CD8-positive, alpha-beta memory T cell (primary cell): Measurements from ENCODE around the gene EVL. TPM values are rescaled to one million over a fixed set of nuclear protein-coding genes. Genes with fewer than 3 reads are reported as not detected.

Experiments
- CTCF ChIA-PET: fragments of 350-600 bp; sonication (Branson Sonifier 250); formaldehyde crosslinking; loops from one replicate; lab custom pipeline; 2021; ENCODE audit warnings: antibody characterized with exemption; lab: Charles Lee
- POLR2A ChIA-PET: fragments of 350-600 bp; sonication (Branson Sonifier 250); formaldehyde crosslinking; loops from one replicate; lab custom pipeline; 2021; ENCODE audit warnings: antibody characterized with exemption; lab: Charles Lee
- DNase-seq, 5 donors: peaks; one replicate each; pipeline versions ENCODE4 v3.0.0 to v3.0.0-alpha.2; 2020 to 2022; ENCODE audit warnings: mixed read lengths in 1 of 5
- H3K27ac ChIP-seq: one replicate; pipeline ENCODE4 v1.7.0; 2013; ENCODE audit warnings: low read depth, mild to moderate bottlenecking, low read length, moderate library complexity
- H3K27me3 ChIP-seq: 2 replicates; pipeline ENCODE4 v1.7.0; 2013; ENCODE audit warnings: low read length, mild to moderate bottlenecking; ENCODE audit not compliant: insufficient read depth, poor library complexity, severe bottlenecking
- H3K36me3 ChIP-seq: 2 replicates; pipeline ENCODE4 v1.7.0; 2013; ENCODE audit warnings: mild to moderate bottlenecking, low read length, moderate library complexity; ENCODE audit not compliant: insufficient read depth
- H3K4me1 ChIP-seq: 2 replicates; pipeline ENCODE4 v1.7.0; 2013; ENCODE audit warnings: mild to moderate bottlenecking, low read length, moderate library complexity; ENCODE audit not compliant: insufficient read depth
- H3K4me3 ChIP-seq: 2 replicates; pipeline ENCODE4 v1.7.0; 2013; ENCODE audit warnings: mild to moderate bottlenecking, low read length
- H3K9me3 ChIP-seq: 2 replicates; pipeline ENCODE4 v1.7.0; 2013; ENCODE audit warnings: mild to moderate bottlenecking, low read length
- H3K27ac Mint-ChIP-seq, 8 donors: one replicate each; pipeline ENCODE4 v1.8.0; 2020 to 2021; ENCODE audit warnings: mixed read lengths in 8 of 8, mild to moderate bottlenecking in 6 of 8, inconsistent platforms in 3 of 8, moderate library complexity in 3 of 8
- H3K27me3 Mint-ChIP-seq, 2 donors: one replicate each; pipeline ENCODE4 v1.8.0; 2020 to 2021; ENCODE audit warnings: mixed read lengths in 2 of 2, mild to moderate bottlenecking in 1 of 2, moderate library complexity in 1 of 2
- H3K36me3 Mint-ChIP-seq, 3 donors: one replicate each; pipeline ENCODE4 v1.8.0; 2020 to 2021; ENCODE audit warnings: mixed read lengths in 3 of 3, inconsistent platforms in 1 of 3, mild to moderate bottlenecking in 1 of 3
- H3K4me1 Mint-ChIP-seq, 3 donors: one replicate each; pipeline ENCODE4 v1.8.0; 2020 to 2021; ENCODE audit warnings: mixed read lengths in 3 of 3, inconsistent platforms in 1 of 3, mild to moderate bottlenecking in 1 of 3
- H3K4me3 Mint-ChIP-seq, 7 donors: one replicate each; pipeline ENCODE4 v1.8.0; 2020 to 2021; ENCODE audit warnings: mixed read lengths in 7 of 7, mild to moderate bottlenecking in 6 of 7, moderate library complexity in 4 of 7, inconsistent platforms in 2 of 7
- H3K9me3 Mint-ChIP-seq, 5 donors: one replicate each; pipeline ENCODE4 v1.8.0; 2020 to 2022; ENCODE audit warnings: mixed read lengths in 5 of 5, mild to moderate bottlenecking in 3 of 5, moderate library complexity in 2 of 5, inconsistent platforms in 1 of 5
- polyA plus RNA-seq: library from polyadenylated mRNA; unstranded; fragments of 300-500 nt; fragmentation: Illumina TruSeq; gene quantifications from one replicate; pipeline ENCODE4 v1.2.3, GENCODE V29; 2021
- total RNA-seq, 2 experiments: library from RNA; stranded (reverse); gene quantifications; one replicate each; pipeline ENCODE4 v1.2.3, GENCODE V29; 2021

Gene EVL
- total and polyA plus RNA-seq, 3 experiments from 2014 or later = 129 to 228 (median 218) TPM

DNA sequence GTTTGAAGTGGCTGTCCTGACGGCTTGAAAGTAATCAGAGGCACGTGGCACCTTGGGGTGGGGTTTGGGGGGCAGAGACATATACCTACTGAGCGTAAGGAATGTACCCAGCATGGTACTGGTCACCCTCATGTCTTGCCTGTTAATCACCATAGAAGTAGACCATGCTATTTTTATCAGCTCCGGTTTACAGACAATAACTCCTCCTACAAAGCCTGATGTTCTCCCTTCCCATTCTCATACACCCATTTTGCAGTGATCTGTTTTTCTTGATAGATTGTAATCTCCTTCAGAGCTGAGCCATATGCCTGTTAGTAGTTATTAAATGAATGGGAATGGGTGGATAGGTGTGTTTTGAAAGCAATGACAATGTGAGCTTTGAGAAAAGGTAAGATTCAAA lies 10.5 kb downstream of the EVL start:
- ChIA-PET CTCF (interaction anchor here (1.8 to 58.3 kb wide), 3 partner anchors 3 to 117 kb away, joined by 6 to 1568 read pairs (median 1568); partner anchors contain the start of gene EVL), POLR2A (interaction anchor here (0.5 to 10.0 kb wide), 4 partner anchors 9 to 35 kb away, joined by 3 to 274 read pairs (median 4); partner anchors contain the start of gene EVL)
- Mint-ChIP-seq H3K27me3 (peaks cover 0 to 1% of the 10 kb centered on the region in 2 donors), H3K36me3 (peaks cover 18 to 79% (median 35%) of the 10 kb centered on the region in 3 donors), H3K4me3 (peak overlapping the region; percentile 57 to 90 (median 85)), H3K27ac (peak overlapping the region; percentile 84 to 100 (median 96)), H3K4me1 (peaks cover 93 to 100% (median 99%) of the 10 kb centered on the region in 3 donors), H3K9me3 (no peaks in the 10 kb centered on the region)
- Histone ChIP-seq H3K4me1 (peaks cover 96% of the 10 kb centered on the region), H3K4me3 (peak overlapping the region; percentile 17), H3K9me3 (no peaks in the 10 kb centered on the region), H3K27me3 (no peaks in the 10 kb centered on the region), H3K27ac (no peak overlapping the region), H3K36me3 (peaks cover 34% of the 10 kb centered on the region)
- no peak for DNase-seq

DNA sequence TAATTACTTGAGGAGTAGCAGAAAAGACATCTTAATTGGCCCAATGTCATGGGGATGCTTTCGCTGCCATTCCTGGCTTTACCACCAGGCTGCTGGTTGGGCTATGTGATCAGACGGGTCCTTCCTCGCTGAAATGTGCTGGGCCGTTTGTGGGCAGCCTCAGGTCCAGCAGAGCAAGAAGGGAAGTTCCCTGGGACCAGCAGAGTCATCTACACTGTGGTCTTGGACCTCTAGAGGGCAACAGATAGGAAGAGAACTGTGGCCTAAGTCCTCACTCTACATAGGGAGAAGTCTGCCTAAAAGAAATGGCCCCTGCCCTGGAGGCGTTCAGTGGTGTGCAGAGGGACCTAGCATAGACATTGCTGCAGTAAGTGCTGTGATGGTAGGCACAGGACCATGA lies 10.9 kb downstream of the EVL start:
- ChIA-PET CTCF (interaction anchor here (49.6 to 58.3 kb wide), 2 partner anchors 3 to 18 kb away, joined by 1568 read pairs; partner anchors contain the start of gene EVL), POLR2A (interaction anchor here (1.0 to 10.0 kb wide), 2 partner anchors 9 to 23 kb away, joined by 4 to 274 read pairs; partner anchors contain the start of gene EVL)
- Mint-ChIP-seq H3K9me3 (no peaks in the 10 kb centered on the region), H3K36me3 (peaks cover 18 to 77% (median 32%) of the 10 kb centered on the region in 3 donors), H3K27ac (peak overlapping the region; percentile 84 to 98 (median 94)), H3K27me3 (peaks cover 0 to 1% of the 10 kb centered on the region in 2 donors), H3K4me3 (peak overlapping the region; percentile 57 to 90 (median 85)), H3K4me1 (peaks cover 92 to 100% (median 98%) of the 10 kb centered on the region in 3 donors)
- peaks cover 34% of the 10 kb centered on the region for H3K36me3 ChIP-seq
- no peaks in the 10 kb centered on the region for H3K27me3 ChIP-seq
- H3K4me3 ChIP-seq = peak overlapping the region; percentile 17
- no peaks in the 10 kb centered on the region for H3K9me3 ChIP-seq
- H3K4me1 ChIP-seq = peaks cover 96% of the 10 kb centered on the region
- H3K27ac ChIP-seq = no peak overlapping the region
- DNase-seq = peak in 3 of 5 donors; percentile 32 to 55 (median 53)

DNA sequence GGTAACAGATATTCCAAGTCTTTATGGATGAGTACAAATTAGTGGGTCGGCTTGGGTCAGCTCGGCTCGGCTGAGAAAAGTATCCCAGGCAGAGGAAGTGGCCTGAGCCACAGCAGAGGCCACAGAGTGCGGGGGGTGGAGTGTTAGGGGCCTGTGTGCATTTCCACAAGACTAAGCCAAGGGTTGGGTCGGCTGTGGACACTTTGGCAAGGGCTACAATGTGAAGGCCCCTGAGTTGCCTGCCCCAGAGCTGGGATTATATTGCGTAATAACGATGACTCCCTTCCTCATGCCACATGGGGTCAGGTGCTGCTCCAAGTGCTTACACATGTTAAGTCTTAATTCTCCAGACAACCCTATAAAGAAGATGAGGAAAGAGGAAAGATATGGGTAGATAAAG lies 11.4 kb downstream of the EVL start:
- H3K27ac ChIP-seq = no peak overlapping the region
- Mint-ChIP-seq H3K4me3 (peak overlapping the region; percentile 57 to 90 (median 85)), H3K27ac (peak overlapping the region; percentile 84 to 98 (median 94)), H3K9me3 (no peaks in the 10 kb centered on the region), H3K27me3 (peaks cover 0 to 1% of the 10 kb centered on the region in 2 donors), H3K36me3 (peaks cover 18 to 77% (median 30%) of the 10 kb centered on the region in 3 donors), H3K4me1 (peaks cover 93 to 100% (median 99%) of the 10 kb centered on the region in 3 donors)
- peak overlapping the region; percentile 0 for H3K4me3 ChIP-seq
- H3K4me1 ChIP-seq = peaks cover 95% of the 10 kb centered on the region
- H3K9me3 ChIP-seq = no peaks in the 10 kb centered on the region
- DNase-seq = no peak
- no peaks in the 10 kb centered on the region for H3K27me3 ChIP-seq
- CTCF ChIA-PET = interaction anchor here (49.6 to 58.3 kb wide), 2 partner anchors 4 to 18 kb away, joined by 1568 read pairs; partner anchors contain the start of gene EVL
- POLR2A ChIA-PET = interaction anchor here (0.5 to 10.0 kb wide), 4 partner anchors 10 to 35 kb away, joined by 3 to 274 read pairs (median 4); partner anchors contain the start of gene EVL
- H3K36me3 ChIP-seq = peaks cover 34% of the 10 kb centered on the region

DNA sequence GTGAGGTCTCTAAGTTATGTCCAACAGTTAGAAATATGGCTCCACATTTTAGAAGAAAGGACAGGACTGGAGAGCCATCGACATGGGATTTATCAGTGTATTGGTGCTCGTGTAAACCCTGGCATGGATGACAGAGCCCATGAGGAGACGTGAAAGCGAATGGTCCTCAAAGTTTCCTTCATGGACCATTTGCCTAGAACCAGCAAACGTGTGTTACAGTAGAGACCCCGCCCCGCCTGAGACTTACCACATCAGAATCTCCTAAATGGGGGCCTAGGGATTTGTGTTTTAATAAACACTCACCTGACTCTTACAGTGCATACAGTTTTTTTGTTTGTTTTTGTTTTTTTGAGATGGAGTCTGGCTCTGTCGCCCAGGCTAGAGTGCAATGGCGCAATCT lies 12.2 kb downstream of the EVL start:
- H3K36me3 Mint-ChIP-seq = peaks cover 18 to 78% (median 28%) of the 10 kb centered on the region in 3 donors
- no peaks in the 10 kb centered on the region for H3K9me3 Mint-ChIP-seq
- H3K9me3 ChIP-seq = no peaks in the 10 kb centered on the region
- peaks cover 94% of the 10 kb centered on the region for H3K4me1 ChIP-seq
- peaks cover 0 to 1% of the 10 kb centered on the region in 2 donors for H3K27me3 Mint-ChIP-seq
- peaks cover 94 to 100% (median 99%) of the 10 kb centered on the region in 3 donors for H3K4me1 Mint-ChIP-seq
- H3K27ac Mint-ChIP-seq = peak overlapping the region; percentile 84 to 98 (median 94)
- H3K27me3 ChIP-seq = no peaks in the 10 kb centered on the region
- H3K4me3 Mint-ChIP-seq = peak overlapping the region; percentile 57 to 88 (median 80)
- ChIA-PET CTCF (interaction anchor here (49.6 to 58.3 kb wide), 2 partner anchors 5 to 17 kb away, joined by 1568 read pairs; partner anchors contain the start of gene EVL), POLR2A (interaction anchor here (0.5 to 10.0 kb wide), 3 partner anchors 11 to 34 kb away, joined by 3 to 274 read pairs (median 5); partner anchors contain the start of gene EVL)
- no peak overlapping the region for H3K4me3 ChIP-seq
- DNase-seq = no peak
- no peak overlapping the region for H3K27ac ChIP-seq
- H3K36me3 ChIP-seq = peaks cover 34% of the 10 kb centered on the region

DNA sequence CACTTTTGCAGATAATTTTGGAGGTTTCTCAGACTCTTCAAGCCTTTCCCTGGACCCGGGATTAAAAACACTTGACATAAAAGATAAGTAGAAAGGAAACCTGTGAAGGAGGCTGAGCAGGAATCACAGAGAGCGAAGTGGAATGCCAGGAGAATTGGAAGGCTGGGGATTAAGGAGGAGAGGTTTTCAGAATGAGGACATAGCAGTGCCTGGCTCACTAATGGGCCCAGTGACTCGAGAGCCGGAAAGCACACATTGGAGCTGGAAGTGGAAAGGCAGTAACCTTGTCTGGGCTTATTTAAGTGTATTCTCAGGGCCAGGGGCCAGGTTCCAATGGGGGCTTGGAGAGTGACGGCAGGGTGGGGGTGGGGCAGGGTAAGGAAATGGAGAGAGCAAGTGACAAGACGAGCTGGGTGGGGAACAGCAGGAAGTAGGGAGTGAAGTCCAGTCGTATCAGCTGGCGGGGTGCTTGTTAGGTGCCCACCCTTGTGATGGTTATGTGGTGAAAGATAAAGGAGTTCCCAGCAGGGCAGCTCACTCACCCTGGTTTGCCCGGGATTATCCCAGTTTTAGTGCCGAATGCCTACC lies 13.1 kb downstream of the EVL start:
- ChIA-PET POLR2A (interaction anchor here (1.3 to 10.0 kb wide), 6 partner anchors 12 to 30 kb away, joined by 5 to 274 read pairs (median 9); partner anchors contain the start of gene EVL), CTCF (interaction anchor here (1.7 to 58.3 kb wide), 3 partner anchors 6 to 114 kb away, joined by 9 to 1568 read pairs (median 1568); partner anchors contain the start of gene EVL)
- Histone ChIP-seq H3K27me3 (no peaks in the 10 kb centered on the region), H3K9me3 (no peaks in the 10 kb centered on the region), H3K4me1 (peaks cover 96% of the 10 kb centered on the region), H3K36me3 (peaks cover 29% of the 10 kb centered on the region), H3K4me3 (peak overlapping the region; percentile 44), H3K27ac (peak overlapping the region; percentile 58)
- H3K4me1 Mint-ChIP-seq = peaks cover 94 to 100% (median 99%) of the 10 kb centered on the region in 3 donors
- H3K27me3 Mint-ChIP-seq = no peaks in the 10 kb centered on the region
- H3K4me3 Mint-ChIP-seq = peak overlapping the region; percentile 70 to 88 (median 80)
- no peaks in the 10 kb centered on the region for H3K9me3 Mint-ChIP-seq
- DNase-seq = no peak
- H3K36me3 Mint-ChIP-seq = peaks cover 13 to 78% (median 20%) of the 10 kb centered on the region in 3 donors
- H3K27ac Mint-ChIP-seq = peak overlapping the region; percentile 85 to 98 (median 94)

DNA sequence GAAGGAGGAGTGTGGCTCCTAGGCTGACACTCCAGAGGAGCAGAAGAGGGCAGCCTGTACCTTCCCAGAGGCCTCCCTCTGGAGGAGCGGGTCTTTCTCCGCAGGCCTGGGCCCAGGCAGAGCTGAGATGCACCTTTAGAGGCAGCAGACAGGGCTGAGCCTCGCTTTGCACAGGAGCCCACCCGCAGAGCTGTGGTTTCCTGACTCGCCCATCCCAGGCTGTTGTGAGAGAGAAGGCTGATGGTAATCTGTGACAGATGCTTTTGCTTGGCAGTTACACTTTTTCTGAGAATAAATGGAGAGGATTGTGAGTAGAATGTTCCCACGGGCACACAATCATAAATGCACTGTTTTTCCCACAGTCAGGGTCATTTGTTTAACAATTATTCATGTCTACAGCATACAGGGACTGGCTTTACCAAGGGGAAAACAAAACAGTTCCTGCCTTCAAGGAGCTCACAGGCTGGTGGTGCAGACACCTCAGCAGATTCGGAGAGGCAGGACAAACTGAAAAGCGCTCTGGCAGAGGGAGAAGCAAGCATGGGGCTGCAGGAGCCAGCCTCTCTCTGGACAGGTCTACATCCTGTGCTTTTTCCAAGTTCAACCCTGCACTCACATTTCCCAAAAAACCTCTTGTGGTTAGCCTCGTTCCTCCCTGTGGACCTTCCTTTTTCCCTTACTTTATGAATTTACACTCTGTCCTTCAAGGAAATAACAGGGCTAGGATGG lies 13.9 kb downstream of the EVL start:
- H3K4me3 Mint-ChIP-seq = peak overlapping the region; percentile 70 to 88 (median 80)
- H3K9me3 ChIP-seq = no peaks in the 10 kb centered on the region
- H3K36me3 ChIP-seq = peaks cover 25% of the 10 kb centered on the region
- H3K4me1 ChIP-seq = peaks cover 96% of the 10 kb centered on the region
- peak overlapping the region; percentile 44 for H3K4me3 ChIP-seq
- POLR2A ChIA-PET = interaction anchor here (0.7 to 10.0 kb wide), 8 partner anchors 10 to 29 kb away, joined by 3 to 274 read pairs (median 7); partner anchors contain the start of gene EVL
- H3K27me3 ChIP-seq = no peaks in the 10 kb centered on the region
- peak; percentile 81 to 93 (median 89) for DNase-seq
- H3K9me3 Mint-ChIP-seq = no peaks in the 10 kb centered on the region
- H3K36me3 Mint-ChIP-seq = peaks cover 8 to 78% (median 17%) of the 10 kb centered on the region in 3 donors
- CTCF ChIA-PET = interaction anchor here (1.7 to 58.3 kb wide), 3 partner anchors 7 to 113 kb away, joined by 9 to 1568 read pairs (median 1568); partner anchors contain the start of gene EVL
- H3K27me3 Mint-ChIP-seq = no peaks in the 10 kb centered on the region
- H3K27ac Mint-ChIP-seq = peak overlapping the region; percentile 85 to 98 (median 94)
- H3K27ac ChIP-seq = peak overlapping the region; percentile 58
- peaks cover 96 to 100% (median 99%) of the 10 kb centered on the region in 3 donors for H3K4me1 Mint-ChIP-seq

DNA sequence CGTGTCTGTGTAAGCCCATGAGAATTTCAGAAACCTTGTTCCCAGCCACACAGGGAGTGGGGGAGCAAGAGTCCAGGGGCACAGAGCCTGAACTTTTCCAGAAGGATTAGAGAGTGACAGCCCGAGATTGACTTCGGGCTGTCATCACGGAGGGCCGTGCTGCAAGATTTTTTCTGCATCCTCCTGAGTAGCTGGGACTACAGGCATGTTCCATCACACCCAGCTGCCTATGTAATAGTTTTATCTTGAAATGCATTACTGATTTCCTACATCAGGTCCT lies 14.4 kb downstream of the EVL start:
- H3K27me3 ChIP-seq = no peaks in the 10 kb centered on the region
- H3K36me3 ChIP-seq = peaks cover 25% of the 10 kb centered on the region
- ChIA-PET CTCF (interaction anchor here (49.6 to 58.3 kb wide), 2 partner anchors 7 to 14 kb away, joined by 1568 read pairs; partner anchors contain the start of gene EVL), POLR2A (interaction anchor here (0.7 to 10.0 kb wide), 6 partner anchors 10 to 28 kb away, joined by 3 to 274 read pairs (median 9); partner anchors contain the start of gene EVL)
- peak overlapping the region; percentile 44 for H3K4me3 ChIP-seq
- H3K4me1 Mint-ChIP-seq = peaks cover 96 to 100% (median 99%) of the 10 kb centered on the region in 3 donors
- H3K27ac Mint-ChIP-seq = peak overlapping the region; percentile 85 to 98 (median 94)
- DNase-seq = no peak
- no peaks in the 10 kb centered on the region for H3K9me3 Mint-ChIP-seq
- H3K9me3 ChIP-seq = no peaks in the 10 kb centered on the region
- H3K4me1 ChIP-seq = peaks cover 96% of the 10 kb centered on the region
- peak overlapping the region; percentile 70 to 88 (median 80) for H3K4me3 Mint-ChIP-seq
- H3K27ac ChIP-seq = peak overlapping the region; percentile 3
- H3K27me3 Mint-ChIP-seq = no peaks in the 10 kb centered on the region
- peaks cover 9 to 78% (median 16%) of the 10 kb centered on the region in 3 donors for H3K36me3 Mint-ChIP-seq
